Peyer's patch (tissue), 4 donors: ENCODE results near the gene DCTN3.

Source experiments
- CTCF ChIP-seq, 6 experiments: fragments of 450-650 bp in 4 of 6; fragments of 200-600 bp in 2 of 6; sonication (generic) in 1 of 6; IDR thresholded peaks; one replicate each; pipeline ENCODE4 v1.5.1; 2017 to 2019; ENCODE audit warnings: antibody characterized with exemption in 6 of 6, mild to moderate bottlenecking in 3 of 6, moderate library complexity in 1 of 6
- POLR2A ChIP-seq, 2 donors: fragments of 450-650 bp; IDR thresholded peaks; one replicate each; pipeline ENCODE4 v1.5.1; 2017; ENCODE audit warnings: antibody characterized with exemption in 2 of 2, mild to moderate bottlenecking in 2 of 2, moderate library complexity in 2 of 2

GRCh38 chr9:34599546-34599945 is 20.7 kb downstream of the DCTN3 start:
- TF ChIP-seq POLR2A (IDR thresholded peaks at IDR 0.05) (no peak), CTCF (IDR thresholded peaks at IDR 0.05) (no peak)
